Measurements from ENCODE around the gene MIEF2.

Gene MIEF2

GRCh38 chr17:18236494-18236893, 24.0 kb upstream of the MIEF2 start:
- Histone ChIP-seq H3K4me1 (ENCODE audit: control insufficient read depth, insufficient read depth, low read length) (no peaks in the 10 kb centered on the region), H3K27ac (ENCODE audit: low read depth, low read length) (no peak overlapping the region), H3K9me3 (ENCODE audit: control insufficient read depth, insufficient read depth, low read length) (no peaks in the 10 kb centered on the region), H3K4me3 (ENCODE audit: low read depth, low read length) (no peak overlapping the region), H3K36me3 (ENCODE audit: control insufficient read depth, insufficient read depth, low read length) (peaks cover 91% of the 10 kb centered on the region), H3K27me3 (ENCODE audit: control insufficient read depth, insufficient read depth, low read length) (no peaks in the 10 kb centered on the region), H3K9ac (ENCODE audit: low read depth, low read length) (no peak overlapping the region)

- Histone ChIP-seq H3K4me1 (ENCODE audit: control insufficient read depth, insufficient read depth, low read length) (no peaks in the 10 kb centered on the region), H3K27ac (ENCODE audit: low read depth, low read length) (no peak overlapping the region), H3K9me3 (ENCODE audit: control insufficient read depth, insufficient read depth, low read length) (no peaks in the 10 kb centered on the region), H3K27me3 (ENCODE audit: control insufficient read depth, insufficient read depth, low read length) (no peaks in the 10 kb centered on the region), H3K4me3 (ENCODE audit: low read depth, low read length) (no peak overlapping the region), H3K36me3 (ENCODE audit: control insufficient read depth, insufficient read depth, low read length) (peaks cover 93% of the 10 kb centered on the region), H3K9ac (ENCODE audit: low read depth, low read length) (no peak overlapping the region)
Observed at GRCh38 chr17:18237461-18237860, 23.0 kb upstream of the MIEF2 start.

- Histone ChIP-seq H3K9ac (ENCODE audit: low read depth, low read length) (no peak overlapping the region), H3K27me3 (ENCODE audit: control insufficient read depth, insufficient read depth, low read length) (no peaks in the 10 kb centered on the region), H3K4me1 (ENCODE audit: control insufficient read depth, insufficient read depth, low read length) (no peaks in the 10 kb centered on the region), H3K4me3 (ENCODE audit: low read depth, low read length) (no peak overlapping the region), H3K27ac (ENCODE audit: low read depth, low read length) (no peak overlapping the region), H3K9me3 (ENCODE audit: control insufficient read depth, insufficient read depth, low read length) (no peaks in the 10 kb centered on the region), H3K36me3 (ENCODE audit: control insufficient read depth, insufficient read depth, low read length) (peaks cover 91% of the 10 kb centered on the region)
Observed at GRCh38 chr17:18238299-18238698, 22.2 kb upstream of the MIEF2 start.

DNA sequence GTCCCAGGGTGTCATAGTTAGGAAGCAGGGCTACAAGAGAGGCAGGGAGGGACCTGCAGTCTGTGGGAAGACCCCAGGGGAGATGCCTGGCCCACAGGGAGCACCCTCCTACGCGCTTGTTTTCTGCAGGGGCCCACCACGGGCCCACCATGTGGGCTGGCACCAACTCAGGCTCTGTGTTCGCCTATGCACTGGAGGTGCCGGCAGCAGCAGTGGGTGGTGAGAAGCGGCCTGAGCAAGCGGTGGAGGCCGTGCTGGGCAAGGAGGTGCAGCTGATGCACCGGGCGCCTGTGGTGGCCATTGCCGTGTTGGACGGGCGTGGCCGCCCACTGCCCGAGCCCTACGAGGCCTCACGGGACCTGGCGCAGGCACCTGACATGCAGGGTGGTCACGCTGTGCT, 20.0 kb upstream of the MIEF2 start:
- peaks cover 86% of the 10 kb centered on the region for H3K36me3 ChIP-seq (ENCODE audit: control insufficient read depth, insufficient read depth, low read length)
- no peak overlapping the region for H3K27ac ChIP-seq (ENCODE audit: low read depth, low read length)

GRCh38 chr17:18241229-18241871, 19.1 kb upstream of the MIEF2 start:
- no peak overlapping the region for H3K27ac ChIP-seq (ENCODE audit: low read depth, low read length)
- no peak overlapping the region for H3K9ac ChIP-seq (ENCODE audit: low read depth, low read length)
- peaks cover 3% of the 10 kb centered on the region; the same call in 1 of the 2 replicates for H3K4me1 ChIP-seq (ENCODE audit: control insufficient read depth, insufficient read depth, low read length)
- H3K9me3 ChIP-seq (ENCODE audit: control insufficient read depth, insufficient read depth, low read length) = no peaks in the 10 kb centered on the region
- peaks cover 86% of the 10 kb centered on the region for H3K36me3 ChIP-seq (ENCODE audit: control insufficient read depth, insufficient read depth, low read length)
- no peak overlapping the region for H3K4me3 ChIP-seq (ENCODE audit: low read depth, low read length)
- no peaks in the 10 kb centered on the region for H3K27me3 ChIP-seq (ENCODE audit: control insufficient read depth, insufficient read depth, low read length)

More for the DNA sequence above, 20.0 kb upstream of the MIEF2 start:
- H3K4me1 ChIP-seq (ENCODE audit: control insufficient read depth, insufficient read depth, low read length) = no peaks in the 10 kb centered on the region
- H3K9ac ChIP-seq (ENCODE audit: low read depth, low read length) = no peak overlapping the region
- no peak overlapping the region for H3K4me3 ChIP-seq (ENCODE audit: low read depth, low read length)
- no peaks in the 10 kb centered on the region for H3K9me3 ChIP-seq (ENCODE audit: control insufficient read depth, insufficient read depth, low read length)
- no peaks in the 10 kb centered on the region for H3K27me3 ChIP-seq (ENCODE audit: control insufficient read depth, insufficient read depth, low read length)

DNA sequence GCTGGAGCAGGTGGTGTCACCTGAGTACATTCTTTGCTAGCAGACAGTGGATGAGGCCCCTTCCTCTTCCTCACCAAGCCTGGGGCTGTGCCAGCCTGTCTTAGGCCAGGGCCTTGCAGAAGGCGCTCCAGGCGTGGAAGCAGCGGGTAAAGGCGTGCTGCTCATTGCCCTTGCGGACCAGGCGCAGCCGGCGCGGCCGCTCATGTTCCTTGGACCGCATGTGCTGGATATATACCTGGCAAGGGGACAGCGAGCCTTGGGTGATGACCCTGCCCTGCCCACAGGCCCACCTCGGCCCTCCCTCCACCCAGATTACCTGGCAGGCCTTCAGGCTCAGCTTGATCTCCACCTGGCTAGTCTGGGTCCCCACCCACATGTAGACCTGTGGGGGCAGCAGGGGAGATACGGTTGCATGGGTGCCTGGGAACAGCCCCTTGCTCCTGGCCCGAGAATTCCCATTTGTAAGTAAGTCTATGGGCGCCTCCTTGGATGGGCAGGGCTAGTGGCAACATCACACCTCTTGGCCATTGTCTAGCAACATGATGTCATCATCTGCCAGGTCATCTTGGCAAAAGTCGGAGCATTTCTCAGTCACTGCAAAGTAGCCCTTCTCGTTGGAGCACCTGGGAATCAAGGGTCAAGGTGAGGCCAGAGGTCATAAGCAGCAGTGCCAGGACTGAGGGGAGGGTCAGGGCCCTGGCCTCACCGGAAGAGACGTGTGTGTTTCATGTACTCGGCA, 15.3 kb upstream of the MIEF2 start:
- Histone ChIP-seq H3K36me3 (ENCODE audit: control insufficient read depth, insufficient read depth, low read length) (peaks cover 79% of the 10 kb centered on the region), H3K27ac (ENCODE audit: low read depth, low read length) (no peak overlapping the region), H3K27me3 (ENCODE audit: control insufficient read depth, insufficient read depth, low read length) (no peaks in the 10 kb centered on the region), H3K9ac (ENCODE audit: low read depth, low read length) (no peak overlapping the region), H3K4me3 (ENCODE audit: low read depth, low read length) (no peak overlapping the region), H3K9me3 (ENCODE audit: control insufficient read depth, insufficient read depth, low read length) (no peaks in the 10 kb centered on the region), H3K4me1 (ENCODE audit: control insufficient read depth, insufficient read depth, low read length) (peaks cover 8% of the 10 kb centered on the region; the same call in 1 of the 2 replicates)

DNA sequence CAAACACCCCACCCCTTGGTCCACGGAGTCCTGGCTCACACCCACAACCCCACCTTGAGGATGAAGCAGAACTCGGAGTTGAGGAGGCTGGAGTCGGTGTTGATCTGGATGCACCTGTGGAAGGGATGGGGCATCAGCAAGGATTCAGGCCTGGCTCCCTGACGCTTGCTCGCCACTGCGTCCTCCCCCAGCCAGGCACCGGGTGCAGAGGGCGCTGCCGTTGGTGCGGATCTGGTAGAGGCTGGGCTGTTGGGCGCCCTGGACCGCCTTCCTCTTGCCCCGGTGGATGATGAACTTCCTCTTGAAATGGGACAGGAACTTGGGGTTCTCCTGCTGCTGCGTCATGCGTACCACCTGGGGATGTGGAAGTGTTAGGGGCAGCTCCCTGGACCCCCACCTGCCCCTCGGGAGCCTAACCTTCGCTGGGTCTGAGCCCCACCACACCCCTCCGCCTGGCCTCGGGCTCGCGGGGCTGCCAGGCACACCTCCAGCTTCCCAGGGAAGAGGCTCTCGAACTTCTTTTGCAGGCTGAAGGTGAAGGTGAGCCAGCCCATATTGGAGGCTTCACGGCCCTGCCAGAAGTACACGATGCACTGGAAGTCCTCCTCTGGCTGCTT, 14.2 kb upstream of the MIEF2 start:
- H3K9ac ChIP-seq (ENCODE audit: low read depth, low read length) = no peak overlapping the region
- H3K4me3 ChIP-seq (ENCODE audit: low read depth, low read length) = peak overlapping the region; percentile 43
- H3K4me1 ChIP-seq (ENCODE audit: control insufficient read depth, insufficient read depth, low read length) = peaks cover 8% of the 10 kb centered on the region; the same call in 1 of the 2 replicates
- peaks cover 79% of the 10 kb centered on the region for H3K36me3 ChIP-seq (ENCODE audit: control insufficient read depth, insufficient read depth, low read length)
- H3K27me3 ChIP-seq (ENCODE audit: control insufficient read depth, insufficient read depth, low read length) = no peaks in the 10 kb centered on the region
- H3K27ac ChIP-seq (ENCODE audit: low read depth, low read length) = peak overlapping the region; percentile 5
- no peaks in the 10 kb centered on the region for H3K9me3 ChIP-seq (ENCODE audit: control insufficient read depth, insufficient read depth, low read length)

DNA sequence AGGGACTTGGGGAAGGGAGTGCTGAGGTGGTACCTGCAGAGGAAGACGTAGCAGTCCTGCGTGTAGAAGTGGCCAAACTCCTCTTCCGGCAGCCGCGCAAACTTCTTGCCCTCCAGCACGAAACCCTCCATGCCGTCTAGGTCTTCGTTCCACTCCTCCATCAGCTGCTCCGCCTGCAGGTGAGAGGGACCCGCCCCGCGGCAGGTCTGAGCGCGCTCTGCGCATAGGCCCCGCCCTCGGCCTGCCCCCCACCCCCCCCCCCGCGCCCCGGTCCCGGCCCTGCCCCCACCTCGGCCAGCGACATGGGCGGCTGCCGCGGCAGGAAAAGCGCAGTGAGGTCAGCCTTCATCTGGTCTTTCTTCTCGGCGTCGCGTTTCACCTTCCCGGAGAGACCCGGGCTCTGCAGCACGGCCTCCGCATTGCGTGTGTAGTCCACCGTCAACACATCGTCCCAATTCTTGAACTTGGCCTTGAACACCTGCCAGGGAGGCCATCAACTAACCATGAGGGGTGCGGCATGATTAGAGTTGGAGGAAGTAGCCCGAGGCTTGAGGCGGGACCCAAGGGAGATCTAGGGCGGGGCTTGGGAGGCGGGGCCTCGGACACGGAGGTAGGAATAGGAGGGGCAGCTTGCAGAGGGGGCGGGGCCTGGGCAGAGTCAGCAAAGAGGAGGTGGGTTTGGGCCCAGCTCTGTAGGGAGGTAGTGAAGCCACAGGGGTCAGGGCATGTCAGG, 13.4 kb upstream of the MIEF2 start:
- Histone ChIP-seq H3K4me3 (ENCODE audit: low read depth, low read length) (peak overlapping the region; percentile 72), H3K27ac (ENCODE audit: low read depth, low read length) (peak overlapping the region; percentile 94), H3K9ac (ENCODE audit: low read depth, low read length) (peak overlapping the region; percentile 77), H3K27me3 (ENCODE audit: control insufficient read depth, insufficient read depth, low read length) (no peaks in the 10 kb centered on the region), H3K4me1 (ENCODE audit: control insufficient read depth, insufficient read depth, low read length) (peaks cover 8% of the 10 kb centered on the region; the same call in 1 of the 2 replicates), H3K9me3 (ENCODE audit: control insufficient read depth, insufficient read depth, low read length) (no peaks in the 10 kb centered on the region), H3K36me3 (ENCODE audit: control insufficient read depth, insufficient read depth, low read length) (peaks cover 79% of the 10 kb centered on the region)

- no peaks in the 10 kb centered on the region for H3K9me3 ChIP-seq (ENCODE audit: control insufficient read depth, insufficient read depth, low read length)
- H3K27me3 ChIP-seq (ENCODE audit: control insufficient read depth, insufficient read depth, low read length) = no peaks in the 10 kb centered on the region
- peaks cover 79% of the 10 kb centered on the region for H3K36me3 ChIP-seq (ENCODE audit: control insufficient read depth, insufficient read depth, low read length)
- H3K9ac ChIP-seq (ENCODE audit: low read depth, low read length) = no peak overlapping the region
- H3K4me1 ChIP-seq (ENCODE audit: control insufficient read depth, insufficient read depth, low read length) = peaks cover 8% of the 10 kb centered on the region; the same call in 1 of the 2 replicates
- no peak overlapping the region for H3K4me3 ChIP-seq (ENCODE audit: low read depth, low read length)
- no peak overlapping the region for H3K27ac ChIP-seq (ENCODE audit: low read depth, low read length)
Observed at GRCh38 chr17:18247613-18248001, 12.9 kb upstream of the MIEF2 start.

DNA sequence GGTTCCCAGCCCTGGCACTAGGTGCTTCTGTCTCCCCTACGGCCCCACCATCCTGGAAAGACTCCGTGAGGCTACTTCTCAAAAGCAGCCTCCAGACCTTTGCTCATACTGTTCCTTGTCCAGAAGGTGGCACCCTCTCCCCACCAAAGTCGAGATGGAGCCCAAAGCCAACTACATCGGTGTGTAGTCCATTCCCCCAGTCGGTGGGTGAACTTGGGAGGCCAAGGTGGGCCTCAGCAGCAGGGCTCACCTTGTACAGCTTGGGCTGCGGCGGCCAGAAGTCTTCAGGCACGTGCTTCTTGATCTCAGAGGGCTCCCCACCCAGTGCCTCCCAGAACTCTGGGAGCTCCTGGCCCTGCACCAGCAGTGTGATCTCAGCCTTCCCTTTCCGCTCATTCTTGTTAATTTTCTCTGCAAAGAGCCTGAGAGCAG, 12.1 kb upstream of the MIEF2 start:
- Histone ChIP-seq H3K27me3 (ENCODE audit: control insufficient read depth, insufficient read depth, low read length) (no peaks in the 10 kb centered on the region), H3K27ac (ENCODE audit: low read depth, low read length) (no peak overlapping the region), H3K36me3 (ENCODE audit: control insufficient read depth, insufficient read depth, low read length) (peaks cover 81% of the 10 kb centered on the region), H3K9me3 (ENCODE audit: control insufficient read depth, insufficient read depth, low read length) (no peaks in the 10 kb centered on the region), H3K4me1 (ENCODE audit: control insufficient read depth, insufficient read depth, low read length) (peaks cover 8% of the 10 kb centered on the region; the same call in 1 of the 2 replicates), H3K4me3 (ENCODE audit: low read depth, low read length) (no peak overlapping the region), H3K9ac (ENCODE audit: low read depth, low read length) (no peak overlapping the region)
